Thyroid gland (tissue), 4 donors: Measurements from ENCODE around the gene GLIS1.

Source experiments
- CTCF ChIP-seq, 6 experiments: fragments of 200-600 bp in 3 of 6; fragments of 450-650 bp in 3 of 6; sonication (generic) in 3 of 6; IDR thresholded peaks; one replicate each; pipeline ENCODE4 v1.5.1; 2016 to 2019; ENCODE audit warnings: antibody characterized with exemption in 6 of 6, mild to moderate bottlenecking in 2 of 6, inconsistent platforms in 1 of 6, moderate library complexity in 1 of 6
- POLR2A ChIP-seq, 2 donors: fragments of 450-650 bp; IDR thresholded peaks; one replicate each; pipeline ENCODE4 v1.6.1; 2017; ENCODE audit warnings: antibody characterized with exemption in 2 of 2, mild to moderate bottlenecking in 2 of 2, moderate library complexity in 1 of 2

- TF ChIP-seq CTCF (IDR thresholded peaks at IDR 0.05) = no peak
- no peak for TF ChIP-seq POLR2A (IDR thresholded peaks at IDR 0.05)
Measured at GRCh38 chr1:53582211-53583020, 156.5 kb downstream of the GLIS1 start.
